Measurements from ENCODE around the gene ANKFN1.
A peak's percentile ranks its signal among the peaks of the same experiment; 100 is the strongest.

Gene ANKFN1

GRCh38 chr17:56114469-56114868, 38.8 kb upstream of the ANKFN1 start:
- no peak for TF ChIP-seq CTCF (conservative IDR thresholded peaks at IDR 0.05; ENCODE audit: low read length)
- DNase-seq (ENCODE audit: low read depth), result no peak
- no peak overlapping the region for H3K4me3 ChIP-seq (ENCODE audit: low read length)

GRCh38 chr17:56119191-56119590, 34.1 kb upstream of the ANKFN1 start:
- TF ChIP-seq CTCF (conservative IDR thresholded peaks at IDR 0.05; ENCODE audit: low read length), result no peak
- no peak for DNase-seq (ENCODE audit: low read depth)
- H3K4me3 ChIP-seq (ENCODE audit: low read length), result no peak overlapping the region

- DNase-seq (ENCODE audit: low read depth), result no peak
- H3K4me3 ChIP-seq (ENCODE audit: low read length), result no peak overlapping the region
- no peak for TF ChIP-seq CTCF (conservative IDR thresholded peaks at IDR 0.05; ENCODE audit: low read length)
Measured at GRCh38 chr17:56119936-56120335, 33.3 kb upstream of the ANKFN1 start.

DNA sequence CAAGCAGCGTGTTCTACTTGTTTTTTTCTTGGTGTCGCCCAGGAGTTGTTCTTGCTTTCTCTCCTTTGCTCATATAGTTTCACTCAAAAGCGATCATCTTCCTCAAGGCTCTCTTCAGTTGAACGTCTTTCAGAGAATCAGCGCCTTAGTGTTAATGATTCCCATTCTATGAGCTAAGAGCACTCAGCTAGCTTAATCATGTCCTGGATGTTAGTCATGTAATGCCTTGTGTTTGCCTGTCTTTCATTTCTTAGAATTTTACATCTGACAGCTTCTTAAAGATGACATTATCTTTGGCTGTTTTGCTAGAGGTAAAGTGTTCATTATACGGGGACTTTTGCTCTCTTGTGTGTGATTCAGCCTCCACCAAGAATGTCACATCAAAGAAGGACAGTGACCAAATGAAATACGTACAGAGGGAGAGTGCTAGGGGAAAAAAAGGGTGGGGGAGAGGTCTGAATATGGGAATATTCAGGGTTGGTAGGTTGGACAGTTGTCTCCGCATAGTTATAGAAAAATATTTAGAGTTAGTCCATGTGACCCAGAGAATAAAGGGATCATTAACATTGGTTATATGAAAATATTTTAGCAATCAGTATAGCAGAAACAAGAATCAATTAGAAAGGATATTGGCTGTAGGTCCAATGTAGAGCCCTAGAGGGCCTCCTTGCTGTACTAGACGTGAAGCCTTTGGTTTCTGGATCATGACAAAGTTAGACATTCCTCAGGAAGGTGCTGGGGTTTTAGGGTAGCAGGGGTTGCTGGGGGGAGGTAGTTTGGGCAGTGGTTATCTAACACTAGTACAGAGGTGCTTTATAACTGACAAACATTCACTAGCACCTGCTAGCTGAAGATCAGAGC, 31.9 kb upstream of the ANKFN1 start:
- DNase-seq (ENCODE audit: low read depth), result no peak
- peak; percentile 54 for TF ChIP-seq CTCF (conservative IDR thresholded peaks at IDR 0.05; ENCODE audit: low read length)
- H3K4me3 ChIP-seq (ENCODE audit: low read length), result no peak overlapping the region

DNA sequence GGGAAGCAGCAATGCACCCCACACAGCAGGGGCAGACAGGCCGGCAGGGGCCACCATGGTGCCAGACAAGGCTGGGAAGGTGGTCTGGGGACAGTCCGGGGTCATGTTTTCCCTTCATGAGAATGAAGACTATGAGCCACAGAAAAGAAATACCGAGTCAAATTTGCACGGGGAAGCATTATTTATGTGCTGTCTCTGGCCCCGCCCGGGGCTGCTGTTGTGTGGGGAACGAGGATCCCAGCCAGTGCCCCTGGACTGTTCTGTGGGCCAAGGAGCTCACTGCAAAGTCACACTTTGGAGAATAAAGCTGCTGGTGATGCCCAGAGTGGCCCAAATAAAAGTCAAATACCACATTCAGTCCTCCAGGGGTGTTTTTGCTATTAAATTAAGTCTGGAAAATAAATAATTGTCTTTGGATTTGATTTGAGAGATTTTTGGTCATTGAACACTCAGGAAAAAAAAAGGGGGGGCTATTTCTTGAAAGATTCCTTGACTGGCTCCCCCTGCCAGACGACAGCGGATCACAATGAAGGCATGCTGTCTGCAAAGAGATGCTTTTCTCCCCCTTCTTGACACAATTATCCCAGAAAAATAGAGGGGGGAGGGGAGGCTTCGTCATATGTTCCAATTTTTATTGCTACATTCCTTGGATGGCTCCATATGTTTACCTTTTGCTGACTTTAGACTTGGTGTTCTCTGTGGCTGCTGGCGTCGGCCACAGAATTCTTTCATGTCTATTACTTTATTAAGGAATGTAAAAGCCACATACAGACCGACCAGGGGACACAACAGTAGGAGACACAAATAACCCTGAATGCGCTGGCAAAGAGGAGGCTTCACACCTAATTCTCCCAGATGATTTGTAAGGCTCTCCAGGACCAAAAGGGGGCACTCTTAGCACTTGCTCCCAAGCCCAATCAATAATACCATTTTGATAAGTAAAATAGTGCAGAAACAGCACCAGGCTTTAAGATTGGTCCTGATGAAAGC, 27.1 kb upstream of the ANKFN1 start:
- H3K4me3 ChIP-seq (ENCODE audit: low read length), result no peak overlapping the region
- peak; percentile 85 for DNase-seq (ENCODE audit: low read depth)
- TF ChIP-seq CTCF (conservative IDR thresholded peaks at IDR 0.05; ENCODE audit: low read length), result peak; percentile 80

GRCh38 chr17:56130026-56130425, 23.2 kb upstream of the ANKFN1 start:
- no peak for DNase-seq (ENCODE audit: low read depth)
- no peak for TF ChIP-seq CTCF (conservative IDR thresholded peaks at IDR 0.05; ENCODE audit: low read length)

More at GRCh38 chr17:56130026-56130425, 23.2 kb upstream of the ANKFN1 start:
- H3K4me3 ChIP-seq (ENCODE audit: low read length), result no peak overlapping the region
